Liver (tissue), 9 donors: Measurements from ENCODE around the gene BRD3. TPM values are rescaled to one million over a fixed set of nuclear protein-coding genes. Genes with fewer than 3 reads are reported as not detected.

Experiments
- DNase-seq: peaks from one replicate; pipeline ENCODE4 v3.0.0-alpha.2; 2017; ENCODE audit warnings: low spot score
- H3K27ac ChIP-seq, 2 donors: one replicate each; pipeline ENCODE4 v1.7.0; 2013; ENCODE audit warnings: inconsistent platforms in 2 of 2, low read length in 2 of 2, control low read depth in 1 of 2, low read depth in 1 of 2, mild to moderate bottlenecking in 1 of 2
- H3K27me3 ChIP-seq, 4 donors: one replicate each; pipeline versions ENCODE4 v1.6.1 to v1.7.0; 2013; ENCODE audit warnings: low read length in 3 of 4, inconsistent platforms in 1 of 4, mild to moderate bottlenecking in 1 of 4, moderate library complexity in 1 of 4; ENCODE audit not compliant: control insufficient read depth in 4 of 4, insufficient read depth in 4 of 4
- H3K36me3 ChIP-seq, 4 donors: one replicate each; pipeline versions ENCODE4 v1.6.1 to v1.7.0; 2013; ENCODE audit warnings: low read length in 3 of 4, mild to moderate bottlenecking in 3 of 4, low read depth in 1 of 4, moderate library complexity in 1 of 4; ENCODE audit not compliant: control insufficient read depth in 4 of 4, insufficient read depth in 3 of 4
- H3K4me1 ChIP-seq, 4 donors: one replicate each; pipeline versions ENCODE4 v1.6.1 to v1.7.0; 2013; ENCODE audit warnings: low read length in 3 of 4, mild to moderate bottlenecking in 3 of 4, moderate library complexity in 1 of 4; ENCODE audit not compliant: control insufficient read depth in 4 of 4, insufficient read depth in 4 of 4
- H3K4me3 ChIP-seq, 3 donors: one replicate each; pipeline versions ENCODE4 v1.6.1 to v1.7.0; 2013; ENCODE audit warnings: low read length in 3 of 3, control low read depth in 1 of 3, low read depth in 1 of 3, mild to moderate bottlenecking in 1 of 3
- H3K9ac ChIP-seq, 2 donors: one replicate each; pipeline ENCODE4 v1.7.0; 2013; ENCODE audit warnings: low read length in 2 of 2, mild to moderate bottlenecking in 2 of 2, moderate library complexity in 2 of 2, control low read depth in 1 of 2, low read depth in 1 of 2
- H3K9me3 ChIP-seq, 4 donors: one replicate each; pipeline versions ENCODE4 v1.6.1 to v1.7.0; 2013; ENCODE audit warnings: low read length in 3 of 4; ENCODE audit not compliant: control insufficient read depth in 4 of 4
- ATF3 ChIP-seq: IDR thresholded peaks from 2 replicates; pipeline ENCODE4 v1.6.1; 2016; ENCODE audit warnings: antibody characterized with exemption
- CTCF ChIP-seq: fragments of 150-350 bp; IDR thresholded peaks from 2 replicates; pipeline ENCODE4 v1.5.1; 2017; ENCODE audit warnings: improper control_type of control experiment, low read depth, low read length; ENCODE audit not compliant: missing input control
- EGR1 ChIP-seq, 2 donors: IDR thresholded peaks; 2 replicates each; pipeline ENCODE4 v1.6.1; 2016 to 2018; ENCODE audit warnings: antibody characterized with exemption in 2 of 2, low read depth in 2 of 2
- FOXA1 ChIP-seq: IDR thresholded peaks from 2 replicates; pipeline ENCODE4 v1.6.1; 2016; ENCODE audit warnings: antibody characterized with exemption
- FOXA2 ChIP-seq: IDR thresholded peaks from 2 replicates; pipeline ENCODE4 v1.6.1; 2016; ENCODE audit warnings: antibody characterized with exemption
- GABPA ChIP-seq, 2 donors: IDR thresholded peaks in 1 of 2; conservative IDR thresholded peaks in 1 of 2; 2 replicates each; pipeline ENCODE4 v1.6.1; 2016; ENCODE audit warnings: antibody characterized with exemption in 2 of 2, mild to moderate bottlenecking in 1 of 2, moderate library complexity in 1 of 2
- HNF4A ChIP-seq, 2 donors: conservative IDR thresholded peaks; 2 replicates each; pipeline ENCODE4 v1.6.1; 2016; ENCODE audit warnings: antibody characterized with exemption in 2 of 2, mild to moderate bottlenecking in 2 of 2
- HNF4G ChIP-seq: IDR thresholded peaks from 2 replicates; pipeline ENCODE4 v1.6.1; 2016; ENCODE audit warnings: antibody characterized with exemption
- JUND ChIP-seq, 2 donors: IDR thresholded peaks; 2 replicates each; pipeline ENCODE4 v1.6.1; 2016; ENCODE audit warnings: antibody characterized with exemption in 2 of 2
- MAX ChIP-seq: IDR thresholded peaks from 2 replicates; pipeline ENCODE4 v1.6.1; 2016; ENCODE audit warnings: antibody characterized with exemption
- NR2F2 ChIP-seq: IDR thresholded peaks from 2 replicates; pipeline ENCODE4 v1.6.1; 2016; ENCODE audit warnings: antibody characterized with exemption
- RAD21 ChIP-seq, 2 donors: IDR thresholded peaks; 2 replicates each; pipeline ENCODE4 v1.6.1; 2016; ENCODE audit warnings: antibody characterized with exemption in 2 of 2, mild to moderate bottlenecking in 2 of 2
- REST ChIP-seq: IDR thresholded peaks from 2 replicates; pipeline ENCODE4 v1.6.1; 2016; ENCODE audit warnings: antibody characterized with exemption, mild to moderate bottlenecking
- RXRA ChIP-seq, 2 donors: IDR thresholded peaks; 2 replicates each; pipeline ENCODE4 v1.6.1; 2017 to 2018; ENCODE audit warnings: antibody characterized with exemption in 2 of 2, mild to moderate bottlenecking in 1 of 2
- SP1 ChIP-seq: IDR thresholded peaks from 2 replicates; pipeline ENCODE4 v1.6.1; 2018; ENCODE audit warnings: antibody characterized with exemption, mild to moderate bottlenecking
- TAF1 ChIP-seq: conservative IDR thresholded peaks from 2 replicates; pipeline ENCODE4 v1.6.1; 2016; ENCODE audit warnings: antibody characterized with exemption, mild to moderate bottlenecking
- YY1 ChIP-seq: IDR thresholded peaks from 2 replicates; pipeline ENCODE4 v1.6.1; 2016; ENCODE audit warnings: antibody characterized with exemption, mild to moderate bottlenecking
- ZBTB33 ChIP-seq: IDR thresholded peaks from 2 replicates; pipeline ENCODE4 v1.6.1; 2016; ENCODE audit warnings: antibody characterized with exemption
- WGBS: extraction: QIAGEN DNeasy Blood & Tissue Kit; methylation state at CpG from one replicate; pipeline ENCODE4 v1.1.7; 2013; 5-methylcytosine and 5-hydroxymethylcytosine counted together
- polyA plus RNA-seq, 2 donors: library from polyadenylated mRNA; stranded (reverse) in 1 of 2; unstranded in 1 of 2; fragments of 200-250 nt in 1 of 2; fragments of >200 nt in 1 of 2; fragmentation: Nextera tagmentation in 1 of 2; extraction: Ambion mirVana in 1 of 2; gene quantifications; one replicate each; pipeline versions ENCODE4 v1.2.1 to v1.2.3, GENCODE V29; 2013 to 2015
- total RNA-seq, 2 donors: library from RNA; depleted of rRNA; stranded (reverse); fragments of >200 nt; gene quantifications; one replicate each; pipeline ENCODE4 v1.2.3, GENCODE V29; 2014
- donor health status: healthy.
- donor health status: healthy.
- donor health status: healthy.
- donor health status: healthy.
- donor health status: healthy.

BRD3 gene
- total and polyA plus RNA-seq, 4 donors, result 7.2 to 17.7 (median 12.7) TPM

- 3% methylated on average over 9 of the region's 9 CpGs for WGBS
- peak overlapping the region; percentile 56 to 73 for H3K27ac ChIP-seq
- TF ChIP-seq RXRA (IDR thresholded peaks at IDR 0.05), result no peak
- H3K36me3 ChIP-seq, result no peaks in the 10 kb centered on the region
- H3K27me3 ChIP-seq, result no peaks in the 10 kb centered on the region
- peak overlapping the region; percentile 44 to 92 (median 82) for H3K4me3 ChIP-seq
- H3K4me1 ChIP-seq, result peaks cover 1 to 36% (median 20%) of the 10 kb centered on the region in 4 donors
- peak; percentile 38 for DNase-seq
- no peaks in the 10 kb centered on the region for H3K9me3 ChIP-seq
- peak overlapping the region; percentile 87 to 89 for H3K9ac ChIP-seq
Measured at GRCh38 chr9:134066526-134066912, 1.3 kb downstream of the BRD3 start.

- Histone ChIP-seq H3K9me3 (no peaks in the 10 kb centered on the region), H3K36me3 (no peaks in the 10 kb centered on the region), H3K4me3 (peak overlapping the region; percentile 27 to 92 (median 82)), H3K27ac (peak overlapping the region; percentile 56 to 73), H3K9ac (peak overlapping the region; percentile 87 to 89), H3K4me1 (peaks cover 8 to 43% (median 24%) of the 10 kb centered on the region in 4 donors), H3K27me3 (no peaks in the 10 kb centered on the region)
- 19% methylated on average over 28 of the region's 28 CpGs for WGBS
- TF ChIP-seq HNF4G, result no peak
- no peak for TF ChIP-seq EGR1 (IDR thresholded peaks at IDR 0.05; ENCODE audit: low read depth in 2 of 2)
- TF ChIP-seq ATF3, result no peak
- no peak for TF ChIP-seq SP1
- peak in 1 of 2 donors; percentile 7 for TF ChIP-seq RAD21 (IDR thresholded peaks at IDR 0.05)
- no peak for TF ChIP-seq FOXA1
- TF ChIP-seq FOXA2, result no peak
- TF ChIP-seq RXRA (IDR thresholded peaks at IDR 0.05), result peak in 1 of 2 donors; percentile 37
- TF ChIP-seq YY1, result peak; percentile 69
- no peak for TF ChIP-seq NR2F2
- TF ChIP-seq GABPA (IDR thresholded peaks at IDR 0.05 in 1 of 2, conservative IDR thresholded peaks at IDR 0.05 in 1 of 2), result no peak
- no peak for TF ChIP-seq MAX
- no peak for TF ChIP-seq CTCF
- peak in 1 of 2 donors; percentile 15 for TF ChIP-seq HNF4A (conservative IDR thresholded peaks at IDR 0.05)
- no peak for TF ChIP-seq ZBTB33
- TF ChIP-seq TAF1, result no peak
- no peak for TF ChIP-seq REST
- TF ChIP-seq JUND (IDR thresholded peaks at IDR 0.05), result no peak
- DNase-seq, result peak; percentile 45
Measured at GRCh38 chr9:134065612-134066419, 2.0 kb downstream of the BRD3 start.
